Measurements from ENCODE around the gene RBMS3. TPM values are rescaled to one million over a fixed set of nuclear protein-coding genes. Genes with fewer than 3 reads are reported as not detected.

The RBMS3 gene
- total and polyA plus RNA-seq, 2 of the 8 experiments (the other 6 are each of a cell fraction or from before 2014, with no cell fraction given): 3.7 to 6.9 TPM

DNA sequence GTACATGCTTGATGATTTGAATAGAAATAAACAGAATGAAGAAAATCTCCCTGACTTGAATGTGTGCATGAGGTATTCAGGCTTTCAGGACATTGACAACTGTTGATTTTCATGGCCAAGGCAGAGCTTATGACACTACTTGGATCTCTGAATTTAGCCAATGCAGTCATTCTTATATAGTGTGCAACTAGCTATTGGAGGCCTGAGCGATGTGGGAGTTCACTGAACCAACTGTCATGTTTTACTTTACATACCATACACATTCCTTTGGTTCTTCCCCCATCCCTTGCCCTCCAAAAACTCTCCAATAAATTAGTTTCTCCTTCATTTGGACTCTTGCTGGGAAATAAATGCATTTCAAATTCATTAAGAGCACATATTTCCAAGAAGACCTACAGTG is 460.4 kb downstream of the RBMS3 start (continued):
- no peak for TF ChIP-seq GABPA (IDR thresholded peaks at IDR 0.05; ENCODE audit: borderline replicate concordance, insufficient read depth, low read length)
- TF ChIP-seq CEBPB (IDR thresholded peaks at IDR 0.05; ENCODE audit: low read depth, low read length): no peak
- no peak for TF ChIP-seq HDAC2 (IDR thresholded peaks at IDR 0.05; ENCODE audit: borderline replicate concordance in 1 of 2, low read depth in 2 of 2, low read length in 2 of 2)
- no peak for TF ChIP-seq CHD1 (IDR thresholded peaks at IDR 0.05; ENCODE audit: low read depth, low read length)
- no peak for TF ChIP-seq KDM5A (IDR thresholded peaks at IDR 0.05; ENCODE audit: low read length)
